ENCODE data around the gene SORCS1.

DNA sequence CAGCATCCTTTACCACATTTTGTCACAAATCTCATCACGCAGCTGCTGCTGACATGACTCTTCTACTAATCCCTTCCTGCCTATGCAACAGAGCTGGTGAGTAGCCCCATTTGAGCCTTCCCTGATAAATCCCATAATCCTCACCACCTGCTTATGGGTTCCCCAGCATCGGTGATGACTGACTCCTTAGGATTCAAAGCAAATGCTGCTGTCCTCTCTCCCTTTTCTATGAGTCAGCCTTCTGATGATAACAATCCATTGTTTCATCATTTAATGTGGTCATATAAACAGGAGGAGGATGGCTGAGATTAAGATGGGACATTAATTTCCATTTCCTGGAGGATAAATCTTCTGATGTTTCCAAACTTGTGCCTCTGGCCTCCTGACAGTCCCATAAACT lies 73.4 kb downstream of the SORCS1 start:
- TF ChIP-seq, protein P1, sequence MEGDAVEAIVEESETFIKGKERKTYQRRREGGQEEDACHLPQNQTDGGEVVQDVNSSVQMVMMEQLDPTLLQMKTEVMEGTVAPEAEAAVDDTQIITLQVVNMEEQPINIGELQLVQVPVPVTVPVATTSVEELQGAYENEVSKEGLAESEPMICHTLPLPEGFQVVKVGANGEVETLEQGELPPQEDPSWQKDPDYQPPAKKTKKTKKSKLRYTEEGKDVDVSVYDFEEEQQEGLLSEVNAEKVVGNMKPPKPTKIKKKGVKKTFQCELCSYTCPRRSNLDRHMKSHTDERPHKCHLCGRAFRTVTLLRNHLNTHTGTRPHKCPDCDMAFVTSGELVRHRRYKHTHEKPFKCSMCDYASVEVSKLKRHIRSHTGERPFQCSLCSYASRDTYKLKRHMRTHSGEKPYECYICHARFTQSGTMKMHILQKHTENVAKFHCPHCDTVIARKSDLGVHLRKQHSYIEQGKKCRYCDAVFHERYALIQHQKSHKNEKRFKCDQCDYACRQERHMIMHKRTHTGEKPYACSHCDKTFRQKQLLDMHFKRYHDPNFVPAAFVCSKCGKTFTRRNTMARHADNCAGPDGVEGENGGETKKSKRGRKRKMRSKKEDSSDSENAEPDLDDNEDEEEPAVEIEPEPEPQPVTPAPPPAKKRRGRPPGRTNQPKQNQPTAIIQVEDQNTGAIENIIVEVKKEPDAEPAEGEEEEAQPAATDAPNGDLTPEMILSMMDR (IDR thresholded peaks at IDR 0.05; ENCODE audit: poor library complexity): no peak
- no peak for TF ChIP-seq EZH2 (IDR thresholded peaks at IDR 0.05; ENCODE audit: borderline replicate concordance)
